Posterior cingulate gyrus (tissue), 11 donors: Measurements from ENCODE around the gene CXCL5.
A peak's percentile ranks its signal among the peaks of the same experiment; 100 is the strongest.
"Not testable (repeated sequence)": the region's sequence is repeated elsewhere in the genome, so short reads cannot be mapped to it uniquely, and the experiment has no call there.

ENCODE experiments used
- DNase-seq, 10 donors: peaks; one replicate each; pipeline versions ENCODE4 v3.0.0 to v3.0.0-alpha.2; 2020 to 2021; ENCODE audit warnings: mixed read lengths in 3 of 10
- intact Hi-C: fragments of 100-400 bp; cut with DNase I; formaldehyde crosslinking; loops from one replicate; pipeline ENCODE4 v1.15.1; 2023

The CXCL5 gene

GRCh38 chr4:73976217-73976616, 22.3 kb downstream of the CXCL5 start:
- intact Hi-C loops = no loop called here
- no peak for DNase-seq

GRCh38 chr4:73974352-73974751, 24.1 kb downstream of the CXCL5 start:
- intact Hi-C loops = no loop called here
- DNase-seq = no peak

DNA sequence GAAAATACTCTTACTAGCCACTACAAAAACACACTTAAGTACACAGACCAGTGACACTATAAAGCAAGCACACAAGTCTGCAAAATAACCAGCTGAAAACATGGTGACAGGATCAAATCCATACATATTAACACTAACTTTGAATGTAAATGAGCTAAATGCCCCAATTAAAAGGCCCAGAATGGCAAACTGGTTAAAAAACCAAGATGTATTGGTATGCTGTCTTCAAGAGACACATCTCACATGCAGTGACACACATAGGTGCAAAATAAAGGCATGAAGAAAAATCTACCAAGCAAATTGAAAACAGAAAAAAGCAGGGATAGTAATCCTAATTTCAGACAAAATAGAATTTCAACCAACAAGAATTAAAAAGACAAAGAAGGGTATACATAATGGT, 27.5 kb downstream of the CXCL5 start:
- no peak for DNase-seq
- intact Hi-C loops = no loop called here

DNA sequence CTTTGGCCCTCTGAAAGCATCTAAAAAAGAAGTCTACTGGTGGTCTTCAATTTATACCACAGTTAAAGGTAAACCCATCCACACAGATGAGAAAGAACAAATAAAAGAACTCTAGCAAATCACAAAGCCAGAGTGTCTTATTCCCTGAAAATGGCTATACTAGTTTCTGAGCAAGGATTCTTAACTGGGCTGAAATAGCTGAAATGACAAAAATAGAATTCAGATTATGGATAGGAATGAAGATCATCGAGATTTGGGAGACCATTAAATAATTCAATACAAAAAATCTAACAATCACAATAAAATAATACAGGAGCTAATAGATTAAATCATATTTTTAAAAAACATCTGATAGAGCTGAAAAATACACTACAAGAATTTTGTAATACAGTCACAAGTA, 28.5 kb downstream of the CXCL5 start:
- no peak for DNase-seq
- intact Hi-C loops = no loop called here

DNA sequence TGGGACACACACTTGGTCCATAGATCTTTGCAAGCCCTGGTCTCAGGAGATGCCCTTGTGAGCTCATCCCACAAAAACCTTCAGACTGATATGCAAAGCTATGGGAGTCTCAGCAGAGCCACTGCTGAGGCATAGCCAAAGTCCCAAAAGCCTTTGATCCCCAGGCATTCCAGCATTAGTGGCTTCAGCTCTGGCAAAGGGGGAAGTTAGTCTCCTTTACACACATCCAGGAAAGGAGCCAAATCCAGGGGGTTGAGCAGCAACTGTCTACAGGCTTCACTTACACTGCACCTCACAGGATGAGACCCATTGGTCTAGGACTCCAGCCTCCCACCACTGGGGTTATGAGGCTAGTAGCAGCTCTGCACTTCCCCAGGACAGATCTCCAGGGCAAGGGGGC, 30.6 kb downstream of the CXCL5 start:
- intact Hi-C loops = no loop called here
- peak in 1 of 10 donors; percentile 17 for DNase-seq

GRCh38 chr4:73964862-73965611, 33.4 kb downstream of the CXCL5 start:
- no peak for DNase-seq
- intact Hi-C loops = no loop called here

- intact Hi-C loops = no loop called here
- DNase-seq = no peak
Measured at GRCh38 chr4:73962724-73963123, 35.8 kb downstream of the CXCL5 start.

DNA sequence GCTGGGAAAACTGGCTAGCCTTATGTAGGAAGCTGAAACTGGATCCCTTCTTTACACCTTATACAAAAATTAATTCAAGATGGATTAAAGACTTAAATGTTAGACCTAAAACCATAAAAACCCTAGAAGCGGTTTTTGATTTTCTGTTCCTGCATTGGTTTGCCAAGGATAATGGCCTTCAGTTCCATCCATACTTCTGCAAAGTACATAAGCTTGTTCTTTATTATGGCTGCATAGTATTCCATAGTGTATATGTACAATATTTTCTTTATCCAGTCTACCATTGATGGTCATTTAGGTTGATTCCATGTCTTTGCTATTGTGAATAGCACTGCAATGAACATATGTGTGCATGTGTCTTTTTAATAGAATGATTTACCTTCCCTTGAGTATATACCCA, 39.4 kb downstream of the CXCL5 start:
- intact Hi-C loops, DNase-seq: not testable (repeated sequence)

- no peak for DNase-seq
- intact Hi-C loops = no loop called here
Measured at GRCh38 chr4:73952352-73952751, 46.1 kb downstream of the CXCL5 start.

- DNase-seq, intact Hi-C loops: not testable (repeated sequence)
Measured at GRCh38 chr4:73950376-73950920, 48.0 kb downstream of the CXCL5 start.

DNA sequence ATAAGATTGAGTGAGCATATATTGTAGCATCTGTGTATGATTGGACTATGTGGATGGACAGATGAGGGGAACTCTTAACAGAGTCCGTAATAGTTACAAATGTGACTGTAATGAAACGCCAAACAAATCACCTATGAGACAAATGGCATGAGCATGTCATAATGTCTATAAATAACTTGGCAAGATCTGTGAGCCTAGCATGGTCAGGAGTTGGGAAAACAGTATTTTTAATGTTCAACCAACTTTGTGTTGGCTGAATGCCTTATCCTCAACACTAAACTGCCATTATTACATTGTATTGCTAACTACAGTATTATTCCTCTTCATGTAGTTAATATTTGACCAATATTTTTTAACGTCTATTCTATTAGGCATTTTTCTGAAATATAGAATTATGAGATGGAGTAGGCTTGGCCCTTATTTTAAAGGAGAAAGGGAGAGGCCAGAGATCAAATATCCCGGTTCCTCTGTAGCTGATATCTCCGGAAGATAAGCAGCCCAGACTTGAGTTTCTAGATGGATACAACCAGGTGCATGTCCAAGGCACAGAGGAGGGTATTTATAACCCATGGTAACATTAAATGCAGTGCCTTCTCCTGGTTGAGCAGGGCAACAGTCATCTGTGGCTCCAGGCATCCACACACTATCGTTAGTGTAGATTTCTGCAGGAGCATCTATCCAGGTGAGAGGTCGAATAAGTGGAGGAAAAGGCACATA, 49.3 kb downstream of the CXCL5 start:
- intact Hi-C loops = no loop called here
- DNase-seq = no peak

- intact Hi-C loops = no loop called here
- DNase-seq = no peak
Measured at GRCh38 chr4:73948291-73948690, 50.2 kb downstream of the CXCL5 start.

DNA sequence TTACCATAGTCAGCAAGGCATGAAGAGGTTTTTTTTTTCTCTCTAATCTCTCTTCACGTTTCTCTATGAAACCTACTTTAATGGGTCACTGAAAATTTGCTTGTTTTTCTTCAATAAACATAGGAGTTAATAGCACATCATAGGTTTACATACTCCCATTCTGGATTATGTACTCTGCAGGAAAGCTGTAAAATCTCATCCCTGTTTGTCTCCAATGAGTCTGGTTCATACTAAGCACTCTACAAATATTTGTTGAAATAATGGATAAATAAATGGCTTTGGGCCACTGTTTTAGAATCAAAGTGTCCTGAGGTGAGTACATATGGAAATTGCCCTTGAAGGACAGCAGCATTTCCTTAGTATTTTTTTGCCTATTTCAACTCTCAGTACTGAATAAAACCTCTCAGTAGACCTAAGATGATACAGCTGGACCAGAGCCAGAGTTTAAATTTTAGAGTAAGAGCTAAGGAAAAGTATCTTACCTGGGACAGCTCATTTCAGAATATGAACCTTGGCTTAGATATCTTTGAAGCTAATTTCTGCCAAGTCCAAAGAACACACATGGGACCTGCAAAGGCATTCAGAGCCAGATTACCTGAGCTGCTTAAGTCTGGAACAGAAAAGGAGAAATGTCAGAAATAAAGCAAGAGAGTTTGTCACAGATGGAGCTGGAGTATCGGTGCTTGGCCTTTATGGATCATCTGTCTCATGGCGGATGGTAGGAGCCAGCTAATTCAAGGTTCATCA, 51.1 kb downstream of the CXCL5 start:
- DNase-seq = no peak
- intact Hi-C loops = no loop called here

DNA sequence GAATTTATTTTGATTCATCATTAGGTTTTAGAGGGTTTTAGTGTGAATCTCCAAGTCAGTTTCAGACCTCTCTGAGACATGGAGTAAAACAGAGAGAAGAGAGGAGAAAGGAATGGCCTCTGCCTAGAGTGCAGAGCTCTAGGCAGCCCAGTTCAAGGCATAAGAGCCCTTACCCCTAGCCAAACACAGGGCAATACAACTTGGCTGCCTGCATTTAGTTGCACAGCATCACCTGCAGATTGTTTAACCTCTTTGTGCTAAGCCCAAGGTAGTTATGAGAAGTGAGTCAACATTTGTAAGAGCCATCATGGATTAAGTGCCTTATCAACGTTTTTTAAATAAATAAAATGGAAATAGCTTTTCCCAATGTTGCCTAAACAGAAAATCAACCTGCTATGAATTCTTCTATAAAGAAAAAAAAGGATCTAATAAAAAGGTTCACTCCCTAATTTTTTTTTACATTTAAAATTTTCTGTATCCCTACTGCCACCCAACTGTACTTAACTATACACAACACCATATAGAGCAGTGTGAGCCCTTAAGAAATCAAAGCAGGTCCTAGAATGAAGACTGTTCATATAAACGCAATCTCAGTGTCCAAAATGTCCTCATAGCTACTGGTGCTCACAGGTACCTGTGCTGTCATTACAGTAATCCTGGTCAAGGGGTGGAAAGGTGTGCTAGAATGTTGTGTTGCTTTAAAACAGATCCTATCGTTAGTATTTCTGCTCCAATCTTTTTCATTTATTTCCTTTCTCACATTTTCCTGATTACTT, 52.6 kb downstream of the CXCL5 start:
- intact Hi-C loops = no loop called here
- DNase-seq = no peak
